Lower leg skin (tissue), 4 donors: Measurements from ENCODE around the gene CAPS. TPM values are rescaled to one million over a fixed set of nuclear protein-coding genes. Genes with fewer than 3 reads are reported as not detected.
A peak's percentile ranks its signal among the peaks of the same experiment; 100 is the strongest.
"Not testable (repeated sequence)": the region's sequence is repeated elsewhere in the genome, so short reads cannot be mapped to it uniquely, and the experiment has no call there.

ENCODE experiments used
- DNase-seq, 2 donors: peaks; one replicate each; pipeline ENCODE4 v3.0.0-alpha.2; 2019; ENCODE audit warnings: low spot score in 2 of 2
- H3K4me3 ChIP-seq: fragments of 200-600 bp; sonication (generic); 2 replicates; pipeline ENCODE4 v1.5.1; 2017; ENCODE audit warnings: mild to moderate bottlenecking, low read depth; ENCODE audit not compliant: poor library complexity, severe bottlenecking
- CTCF ChIP-seq, 3 donors: fragments of 450-650 bp; IDR thresholded peaks; one replicate each; pipeline ENCODE4 v1.5.1; 2016; ENCODE audit warnings: antibody characterized with exemption in 3 of 3, mild to moderate bottlenecking in 3 of 3, moderate library complexity in 2 of 3
- POLR2A ChIP-seq, 2 donors: fragments of 450-650 bp; IDR thresholded peaks; one replicate each; pipeline ENCODE4 v1.6.1; 2016 to 2017; ENCODE audit warnings: antibody characterized with exemption in 2 of 2, mild to moderate bottlenecking in 1 of 2, moderate library complexity in 1 of 2
- WGBS, 2 donors: methylation state at CpG; one replicate each; pipeline ENCODE4 v1.1.5; 2018; 5-methylcytosine and 5-hydroxymethylcytosine counted together
- intact Hi-C: fragments of 100-400 bp; cut with DNase I; formaldehyde crosslinking; loops from one replicate; pipeline ENCODE4 v1.15.0; 2023; ENCODE audit warnings: low total_unique reads
- total RNA-seq, 4 donors: library from RNA; depleted of rRNA; stranded (reverse); fragments of >200 nt; gene quantifications; one replicate each; pipeline ENCODE4 v1.1.0, GENCODE V29; 2016

The CAPS gene
- total RNA-seq, 4 donors from 2014 or later: 3.5 to 14.5 (median 11.5) TPM

GRCh38 chr19:5961969-5962945 is 48.2 kb downstream of the CAPS start:
- DNase-seq: peak in 1 of 2 donors; percentile 60
- H3K4me3 ChIP-seq: no peak overlapping the region
- intact Hi-C loops: no loop called here
- TF ChIP-seq POLR2A (IDR thresholded peaks at IDR 0.05) (no peak), CTCF (IDR thresholded peaks at IDR 0.05) (no peak)
- 53 to 73% methylated on average over 29 of the region's 29 CpGs for WGBS, 2 donors

- intact Hi-C loops, H3K4me3 ChIP-seq, DNase-seq: not testable (repeated sequence)
- WGBS, 2 donors: 90 to 94% methylated on average over 6 of the region's 6 CpGs
Observed at GRCh38 chr19:5963259-5963658, 49.2 kb downstream of the CAPS start.

GRCh38 chr19:5963855-5964254 is 49.8 kb downstream of the CAPS start:
- DNase-seq: no peak
- H3K4me3 ChIP-seq: no peak overlapping the region
- intact Hi-C loops: no loop called here
- WGBS, 2 donors: 93 to 96% methylated on average over 7 of the region's 7 CpGs
- TF ChIP-seq CTCF (IDR thresholded peaks at IDR 0.05) (no peak), POLR2A (IDR thresholded peaks at IDR 0.05) (no peak)

GRCh38 chr19:5964816-5965565 is 50.9 kb downstream of the CAPS start:
- intact Hi-C loops: no loop called here
- WGBS, 2 donors: 93 to 96% methylated on average over 4 to 5 of the region's 5 CpGs
- TF ChIP-seq CTCF (IDR thresholded peaks at IDR 0.05): no peak
- DNase-seq: no peak
- H3K4me3 ChIP-seq: no peak overlapping the region

Other genes with a start within 250 kb of the CAPS start
- 10 to 100 TPM; 43.6 to 65.5 (median 54.1) TPM for gene MICOS13, start 233.7 kb upstream of the CAPS start, total RNA-seq
- gene HSD11B1L, start 233.2 kb upstream of the CAPS start, total RNA-seq: 10 to 100 TPM; 20.1 to 38.1 (median 24.8) TPM
- 1,000 to 10,000 TPM; 1,101 to 1,427 (median 1,254) TPM for gene RPL36, start 224.0 kb upstream of the CAPS start, total RNA-seq
- gene LONP1, start 194.1 kb upstream of the CAPS start, total RNA-seq: 10 to 100 TPM; 40.9 to 81.7 (median 61.2) TPM
- not detected for gene CATSPERD, start 193.6 kb upstream of the CAPS start, total RNA-seq
- 1 to 10 TPM in 1 of 4 donors, under 1 TPM in 3; 0.25 to 1.2 (median 0.62) TPM for gene PRR22, start 129.5 kb upstream of the CAPS start, total RNA-seq
- 100 to 1,000 TPM in 1 of 4 donors, 10 to 100 TPM in 3; 36.0 to 107 (median 67.4) TPM for gene DUS3L, start 123.1 kb upstream of the CAPS start, total RNA-seq
- gene NRTN, start 109.2 kb upstream of the CAPS start, total RNA-seq: 1 to 10 TPM; 6.5 to 7.9 (median 7.2) TPM
- under 1 TPM in 2 of 4 donors, not detected in 2; 0.23 to 0.29 TPM for gene FUT6, start 74.6 kb upstream of the CAPS start, total RNA-seq
- gene FUT3, start 62.8 kb upstream of the CAPS start, total RNA-seq: 1 to 10 TPM in 3 of 4 donors, under 1 TPM in 1; 0.76 to 3.8 (median 1.9) TPM
- not detected for gene FUT5, start 43.7 kb upstream of the CAPS start, total RNA-seq
- 100 to 1,000 TPM; 123 to 215 (median 163) TPM for gene NDUFA11, start 10.5 kb upstream of the CAPS start, total RNA-seq
- 10 to 100 TPM; 10.2 to 15.2 (median 10.8) TPM for gene VMAC, start 9.4 kb upstream of the CAPS start, total RNA-seq
- 100 to 1,000 TPM in 1 of 4 donors, 10 to 100 TPM in 3; 57.2 to 116 (median 72.0) TPM for gene RANBP3, start 63.9 kb downstream of the CAPS start, total RNA-seq
- gene RFX2, start 196.2 kb downstream of the CAPS start, total RNA-seq: 10 to 100 TPM; 19.6 to 28.7 (median 25.8) TPM
- gene ACSBG2, start 221.4 kb downstream of the CAPS start, total RNA-seq: not detected